ENCODE results near the gene ANAPC2. TPM values are rescaled to one million over a fixed set of nuclear protein-coding genes. Genes with fewer than 3 reads are reported as not detected.

Gene ANAPC2
- polyA plus RNA-seq, 3 donors = 29.1 to 34.5 (median 31.9) TPM

DNA sequence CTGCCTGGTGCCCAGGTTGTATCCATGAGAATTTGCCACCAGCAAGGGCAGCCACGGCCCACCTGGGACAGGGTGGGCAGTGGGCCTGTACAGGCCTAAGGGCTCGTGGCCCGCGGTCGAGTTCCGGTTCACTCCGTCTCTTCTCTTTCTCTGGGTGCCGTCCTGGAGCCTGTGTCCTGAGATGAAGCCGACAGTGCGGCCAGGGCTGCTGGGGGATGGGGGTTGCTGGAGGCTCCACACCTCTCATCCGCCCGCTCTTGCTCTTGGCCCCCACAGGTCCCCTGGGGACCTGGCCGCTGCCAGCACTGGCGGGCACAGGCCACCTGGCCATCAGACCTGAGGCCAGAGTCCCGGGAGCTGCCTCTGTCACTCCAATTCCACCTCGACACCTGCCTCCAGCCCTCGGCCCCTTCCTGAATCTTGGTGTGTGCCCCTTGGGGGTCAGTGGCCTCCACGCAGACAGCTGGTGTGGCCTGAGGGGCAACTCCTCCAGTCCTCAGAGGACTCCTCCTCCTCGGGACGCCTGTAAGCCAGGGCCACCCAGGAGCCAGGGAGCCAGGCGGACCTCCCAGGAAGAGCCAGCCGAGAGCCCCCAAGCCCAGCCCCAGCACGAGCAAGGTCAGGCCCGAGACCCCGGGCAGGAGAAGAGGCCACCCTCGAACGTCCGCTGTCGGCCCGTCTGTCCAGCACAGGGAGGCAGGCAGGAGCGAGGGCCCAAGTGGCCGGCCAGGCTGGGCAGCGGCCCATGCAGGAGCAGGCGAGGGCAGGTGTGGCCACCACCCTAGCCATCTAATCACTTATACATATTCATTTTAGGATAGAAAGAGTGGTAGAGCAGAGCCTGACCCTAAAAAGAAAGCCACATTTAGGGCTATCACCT, 23.8 kb downstream of the ANAPC2 start:
- no peak for DNase-seq (ENCODE audit: low read depth in 3 of 3, low spot score in 2 of 3)

DNA sequence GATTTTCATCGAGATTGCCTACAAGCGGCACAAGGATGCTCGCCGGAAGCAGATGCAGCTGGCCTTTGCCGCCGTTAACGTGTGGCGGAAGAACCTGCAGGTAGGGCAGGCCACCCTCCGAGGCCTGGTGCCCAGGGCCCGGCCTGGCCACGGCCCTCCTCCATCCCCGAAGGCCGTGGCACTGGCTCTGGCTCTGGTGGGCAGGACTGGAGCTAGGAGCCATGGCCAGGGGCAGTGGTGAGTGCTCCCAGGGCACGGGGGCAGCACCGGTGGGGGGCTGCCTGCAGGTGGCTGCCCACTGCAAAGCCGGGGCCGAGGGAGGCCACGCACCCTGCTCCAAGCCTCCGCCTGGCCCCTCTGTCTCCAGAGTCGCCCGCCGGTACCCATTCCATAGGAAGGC, 24.6 kb downstream of the ANAPC2 start:
- DNase-seq (ENCODE audit: low read depth in 3 of 3, low spot score in 2 of 3) = no peak

DNA sequence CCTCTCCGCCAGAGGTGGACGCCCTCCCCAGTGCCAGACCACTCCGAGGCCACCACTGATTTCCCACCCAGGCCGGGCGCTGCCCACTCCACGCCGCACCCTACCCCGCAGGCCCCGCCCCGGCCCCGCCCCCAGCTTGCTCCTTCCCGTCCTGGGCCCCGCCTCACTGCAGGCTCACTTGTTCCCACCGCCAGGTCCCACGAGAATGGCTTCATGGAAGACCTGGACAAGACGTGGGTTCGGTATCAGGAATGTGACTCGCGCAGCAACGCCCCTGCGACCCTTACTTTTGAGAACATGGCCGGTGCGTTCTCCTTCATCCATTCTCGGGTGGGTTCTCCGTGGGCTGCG, 25.0 kb downstream of the ANAPC2 start:
- no peak for DNase-seq (ENCODE audit: low read depth in 3 of 3, low spot score in 2 of 3)

DNA sequence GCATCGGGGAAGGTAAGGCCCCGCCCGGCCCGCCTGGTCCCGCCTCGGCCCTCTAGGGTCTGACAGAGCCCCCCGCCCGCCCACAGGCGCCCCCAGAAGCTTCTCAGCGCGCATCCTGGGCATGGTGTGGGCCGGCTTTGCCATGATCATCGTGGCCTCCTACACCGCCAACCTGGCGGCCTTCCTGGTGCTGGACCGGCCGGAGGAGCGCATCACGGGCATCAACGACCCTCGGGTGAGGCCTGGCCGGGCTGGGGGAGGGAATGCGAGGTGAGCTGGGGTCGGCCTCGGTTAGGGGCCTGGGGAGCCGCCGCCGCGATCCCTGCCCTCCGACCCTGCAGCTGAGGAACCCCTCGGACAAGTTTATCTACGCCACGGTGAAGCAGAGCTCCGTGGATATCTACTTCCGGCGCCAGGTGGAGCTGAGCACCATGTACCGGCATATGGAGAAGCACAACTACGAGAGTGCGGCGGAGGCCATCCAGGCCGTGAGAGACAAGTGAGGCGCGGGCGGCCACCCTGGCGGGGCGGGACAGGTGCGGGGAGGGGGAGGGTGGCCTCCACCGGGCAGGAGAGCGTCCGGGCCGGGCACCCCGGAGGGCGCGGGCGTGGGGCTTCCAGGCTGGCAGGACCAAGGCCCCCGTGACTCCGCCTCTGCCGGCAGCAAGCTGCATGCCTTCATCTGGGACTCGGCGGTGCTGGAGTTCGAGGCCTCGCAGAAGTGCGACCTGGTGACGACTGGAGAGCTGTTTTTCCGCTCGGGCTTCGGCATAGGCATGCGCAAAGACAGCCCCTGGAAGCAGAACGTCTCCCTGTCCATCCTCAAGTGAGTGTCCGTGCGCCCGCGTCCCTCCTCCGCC, 25.6 kb downstream of the ANAPC2 start:
- no peak for DNase-seq (ENCODE audit: low read depth in 3 of 3, low spot score in 2 of 3)

DNA sequence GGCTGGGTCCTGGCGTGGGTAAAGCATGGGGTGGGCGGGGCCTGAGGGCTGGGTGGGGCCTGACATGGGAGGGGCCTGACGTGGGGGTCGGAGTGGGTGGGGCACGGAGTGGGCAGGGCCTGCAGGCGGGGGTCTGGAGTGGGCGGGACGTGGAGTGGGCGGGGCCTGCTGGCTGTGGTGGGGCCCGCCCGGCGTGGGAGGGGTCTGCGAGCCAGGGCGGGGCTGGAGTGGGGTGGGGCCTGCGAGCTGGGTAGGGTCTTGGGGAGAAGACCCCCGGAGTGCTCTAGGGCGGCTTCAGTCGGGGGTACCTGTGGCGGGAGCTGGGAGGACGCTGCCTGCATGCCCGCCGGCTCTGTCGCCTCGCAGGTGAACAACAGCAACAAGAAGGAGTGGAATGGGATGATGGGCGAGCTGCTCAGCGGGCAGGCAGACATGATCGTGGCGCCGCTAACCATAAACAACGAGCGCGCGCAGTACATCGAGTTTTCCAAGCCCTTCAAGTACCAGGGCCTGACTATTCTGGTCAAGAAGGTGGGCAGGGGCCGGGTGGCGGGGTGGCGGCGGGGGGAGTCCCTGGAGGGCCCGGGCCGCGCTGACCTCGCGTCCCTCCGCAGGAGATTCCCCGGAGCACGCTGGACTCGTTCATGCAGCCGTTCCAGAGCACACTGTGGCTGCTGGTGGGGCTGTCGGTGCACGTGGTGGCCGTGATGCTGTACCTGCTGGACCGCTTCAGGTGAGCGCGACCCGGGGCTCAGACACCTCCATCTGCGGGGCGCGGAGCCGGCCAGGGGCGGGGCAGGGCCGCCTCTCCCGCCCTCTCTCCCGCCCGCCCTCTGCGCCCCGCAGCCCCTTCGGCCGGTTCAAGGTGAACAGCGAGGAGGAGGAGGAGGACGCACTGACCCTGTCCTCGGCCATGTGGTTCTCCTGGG, 26.5 kb downstream of the ANAPC2 start:
- no peak for DNase-seq (ENCODE audit: low read depth in 3 of 3, low spot score in 2 of 3)

DNA sequence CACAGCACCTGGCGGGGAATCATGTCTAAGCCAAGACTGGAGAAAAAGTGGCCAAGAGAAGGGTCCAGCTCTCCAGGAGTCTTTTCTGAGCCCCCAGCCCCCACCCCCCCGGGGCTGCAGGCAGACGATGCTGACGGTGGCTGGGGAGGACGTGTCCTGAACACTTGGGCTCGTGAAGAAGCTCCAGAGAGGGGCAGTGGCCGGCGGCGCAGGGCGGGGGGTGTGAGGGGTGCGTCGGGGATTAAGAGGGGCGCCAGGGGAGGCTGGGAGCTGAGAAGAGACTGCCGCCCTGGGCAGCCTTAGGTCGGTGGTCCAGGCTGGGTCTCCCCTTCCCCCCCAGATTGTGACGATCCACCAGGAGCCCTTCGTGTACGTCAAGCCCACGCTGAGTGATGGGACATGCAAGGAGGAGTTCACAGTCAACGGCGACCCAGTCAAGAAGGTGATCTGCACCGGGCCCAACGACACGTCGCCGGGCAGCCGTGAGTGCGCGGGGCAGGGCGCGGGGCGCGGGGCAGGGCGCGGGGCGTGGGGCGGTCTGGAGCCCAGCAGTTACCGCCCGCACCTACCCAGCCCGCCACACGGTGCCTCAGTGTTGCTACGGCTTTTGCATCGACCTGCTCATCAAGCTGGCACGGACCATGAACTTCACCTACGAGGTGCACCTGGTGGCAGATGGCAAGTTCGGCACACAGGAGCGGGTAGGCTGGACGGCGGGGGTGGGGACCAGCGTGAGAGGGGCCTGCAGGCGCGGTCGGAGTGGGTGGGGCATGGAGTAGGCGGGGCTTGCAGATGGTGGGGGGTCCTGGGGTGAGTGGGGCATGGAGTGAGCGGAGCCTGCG, 27.4 kb downstream of the ANAPC2 start:
- no peak for DNase-seq (ENCODE audit: low read depth in 3 of 3, low spot score in 2 of 3)

DNA sequence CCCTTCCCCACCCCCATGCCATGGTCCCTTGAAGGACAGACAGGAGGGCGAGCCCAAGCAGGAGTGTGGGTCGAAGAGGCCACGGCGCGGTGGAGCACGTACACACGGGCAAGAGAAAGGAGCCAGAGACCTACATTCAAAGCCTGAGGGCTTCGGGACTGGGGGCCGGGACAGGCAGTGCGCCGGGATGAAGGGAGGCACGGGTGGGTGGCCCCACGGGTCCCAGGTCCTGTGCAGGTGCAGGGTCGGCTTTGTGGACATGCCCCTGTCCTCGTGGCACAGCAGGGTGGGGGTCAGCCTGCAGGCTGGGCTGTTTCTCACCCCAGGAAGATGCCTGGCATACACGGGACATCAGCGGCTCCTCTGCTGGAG, 28.3 kb downstream of the ANAPC2 start:
- no peak for DNase-seq (ENCODE audit: low read depth in 3 of 3, low spot score in 2 of 3)

DNA sequence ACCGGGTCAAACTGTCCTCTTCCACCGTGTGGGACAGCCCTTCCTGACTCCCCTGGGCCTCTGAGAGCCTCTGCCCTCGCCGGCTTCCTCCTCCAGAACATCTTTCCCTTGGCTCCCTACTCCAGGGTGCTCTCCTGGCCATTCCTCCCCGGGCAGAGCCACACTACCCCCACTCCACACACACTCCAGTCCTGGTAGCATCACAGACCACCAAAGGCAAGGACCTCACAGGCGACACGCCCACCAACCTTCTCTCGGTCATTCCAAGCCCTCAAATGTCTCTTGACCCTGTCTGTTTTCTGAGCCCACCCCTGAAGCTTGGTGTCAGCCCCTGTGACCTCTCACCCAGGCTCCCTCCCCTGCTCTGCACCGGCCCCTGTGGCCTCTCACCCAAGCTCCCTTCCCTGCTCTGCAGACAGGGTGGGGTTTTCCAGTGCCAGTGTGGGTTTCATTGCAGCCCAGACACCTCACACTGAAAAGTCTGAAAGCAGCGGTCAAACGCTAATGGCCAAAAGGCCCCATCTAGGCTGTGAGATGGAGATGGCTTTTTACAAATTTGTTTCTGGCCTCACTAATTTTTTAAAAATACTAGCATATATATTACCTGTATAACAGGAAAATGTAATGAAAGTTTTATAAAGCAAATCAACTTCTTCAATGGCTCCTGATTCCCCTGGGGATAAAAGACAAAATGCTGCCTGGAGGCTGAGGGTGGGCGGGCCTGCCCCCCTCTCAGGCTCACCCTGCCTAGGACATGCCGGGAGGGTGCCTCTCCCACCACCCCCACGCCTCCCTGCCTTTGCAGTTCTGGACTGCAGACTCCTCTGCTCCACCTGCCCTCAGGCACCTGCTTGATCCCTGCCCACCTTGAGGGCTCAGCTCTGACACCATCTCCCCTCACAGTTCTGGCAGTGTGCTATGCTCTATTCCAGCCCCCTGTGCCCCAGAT, 29.0 kb downstream of the ANAPC2 start:
- no peak for DNase-seq (ENCODE audit: low read depth in 3 of 3, low spot score in 2 of 3)

DNA sequence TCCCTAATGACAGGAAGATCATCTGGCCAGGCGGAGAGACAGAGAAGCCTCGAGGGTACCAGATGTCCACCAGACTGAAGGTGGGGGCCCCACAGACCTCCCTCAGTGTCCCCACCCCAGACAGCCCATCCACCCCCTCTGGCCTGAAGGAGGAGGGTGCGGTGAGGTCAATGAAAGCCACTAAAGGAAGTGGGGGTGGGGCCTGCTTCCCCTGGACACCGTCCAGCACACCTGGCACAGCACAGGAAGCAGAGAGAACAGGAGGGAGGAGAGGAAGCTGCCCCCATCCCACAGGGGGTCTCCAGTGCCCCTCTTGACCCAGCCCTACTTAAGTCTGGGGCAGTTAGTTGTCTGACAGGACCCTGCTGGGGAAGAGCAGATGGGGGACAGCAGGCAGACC, 29.7 kb downstream of the ANAPC2 start:
- no peak for DNase-seq (ENCODE audit: low read depth in 3 of 3, low spot score in 2 of 3)

DNA sequence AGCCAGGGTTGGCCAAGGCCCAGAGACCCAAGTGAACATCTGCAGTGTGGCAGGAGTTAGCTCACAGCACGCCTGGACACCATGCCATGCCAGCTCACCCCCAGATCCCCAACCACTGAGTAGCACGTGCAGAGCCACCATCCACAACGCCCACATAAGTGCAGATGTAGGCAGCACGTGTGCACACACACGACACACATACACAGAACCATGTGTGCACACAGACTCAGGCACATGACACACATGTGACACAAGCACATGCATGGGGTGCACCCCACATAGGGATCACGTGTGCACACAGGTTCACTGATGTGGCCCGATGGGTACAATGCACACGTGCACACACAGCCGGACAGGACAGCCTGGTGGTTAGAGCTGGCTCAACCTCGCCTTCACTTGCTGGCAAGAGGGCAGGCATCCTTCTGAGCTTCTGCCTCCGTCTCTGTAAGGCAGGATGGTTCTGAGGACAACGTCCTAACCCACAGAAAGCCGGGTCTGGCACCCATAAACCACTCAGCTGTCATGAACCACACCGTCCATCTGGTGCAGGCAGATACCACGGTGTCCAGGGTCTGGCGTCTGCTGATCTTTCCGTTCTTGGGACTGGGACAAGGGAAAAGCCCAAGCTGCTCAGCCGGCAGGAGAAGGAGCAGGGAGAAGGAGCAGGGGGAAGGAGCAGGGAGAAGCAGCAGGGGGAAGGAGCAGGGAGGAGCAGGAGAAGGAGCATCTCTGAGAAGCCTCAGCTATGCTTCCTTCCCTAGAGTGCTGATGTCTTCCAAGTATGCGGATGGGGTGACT, 30.5 kb downstream of the ANAPC2 start:
- no peak for DNase-seq (ENCODE audit: low read depth in 3 of 3, low spot score in 2 of 3)

DNA sequence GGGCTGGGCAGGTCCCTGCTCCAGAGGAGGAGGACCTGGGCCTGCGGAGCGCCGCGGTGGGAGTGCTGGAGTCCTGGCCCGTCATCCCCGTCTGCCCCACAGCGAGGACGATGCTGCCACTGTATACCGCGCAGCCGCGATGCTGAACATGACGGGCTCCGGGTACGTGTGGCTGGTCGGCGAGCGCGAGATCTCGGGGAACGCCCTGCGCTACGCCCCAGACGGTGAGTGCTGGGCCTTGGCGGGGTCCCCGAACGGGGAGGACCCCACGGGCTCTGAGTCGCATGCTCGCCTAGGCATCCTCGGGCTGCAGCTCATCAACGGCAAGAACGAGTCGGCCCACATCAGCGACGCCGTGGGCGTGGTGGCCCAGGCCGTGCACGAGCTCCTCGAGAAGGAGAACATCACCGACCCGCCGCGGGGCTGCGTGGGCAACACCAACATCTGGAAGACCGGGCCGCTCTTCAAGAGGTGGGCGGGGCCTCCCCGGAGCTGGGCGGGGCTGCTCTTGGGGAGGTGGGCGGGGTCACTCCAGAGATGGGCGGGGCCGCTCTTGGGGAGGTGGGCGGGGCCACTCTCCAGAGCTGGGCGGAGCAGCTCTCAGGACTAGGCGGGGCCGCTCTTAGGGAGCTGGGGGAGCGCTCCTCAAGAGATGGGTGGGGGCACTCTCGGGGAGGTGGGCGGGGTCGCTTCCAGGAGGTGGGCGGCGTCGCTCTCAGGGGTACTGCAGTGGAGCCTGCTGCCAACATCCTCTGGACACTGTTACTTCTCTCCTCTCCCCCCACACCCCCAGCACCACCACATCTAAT, 31.6 kb downstream of the ANAPC2 start:
- no peak for DNase-seq (ENCODE audit: low read depth in 3 of 3, low spot score in 2 of 3)

DNA sequence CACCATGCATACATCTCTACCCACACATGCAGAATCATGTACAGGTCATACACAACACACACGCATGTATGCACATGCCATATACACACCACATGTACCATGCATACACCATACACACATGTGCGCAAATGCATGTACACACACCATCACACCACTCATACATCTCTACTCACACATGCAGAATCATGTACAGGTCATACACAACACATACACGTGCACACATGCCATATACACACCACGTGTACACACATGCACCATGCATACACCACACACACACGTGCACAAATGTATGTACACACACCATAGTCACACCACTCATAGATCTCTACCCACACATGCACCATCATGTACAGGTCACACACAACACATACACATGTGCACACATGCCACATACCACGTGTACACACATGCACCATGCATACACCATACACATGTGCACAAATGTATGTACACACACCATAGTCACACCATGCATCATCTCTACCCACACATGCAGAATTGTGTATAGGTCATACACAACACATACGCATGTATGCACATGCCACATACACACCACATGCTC, 35.4 kb downstream of the ANAPC2 start:
- no peak for DNase-seq (ENCODE audit: low read depth in 3 of 3, low spot score in 2 of 3)

DNA sequence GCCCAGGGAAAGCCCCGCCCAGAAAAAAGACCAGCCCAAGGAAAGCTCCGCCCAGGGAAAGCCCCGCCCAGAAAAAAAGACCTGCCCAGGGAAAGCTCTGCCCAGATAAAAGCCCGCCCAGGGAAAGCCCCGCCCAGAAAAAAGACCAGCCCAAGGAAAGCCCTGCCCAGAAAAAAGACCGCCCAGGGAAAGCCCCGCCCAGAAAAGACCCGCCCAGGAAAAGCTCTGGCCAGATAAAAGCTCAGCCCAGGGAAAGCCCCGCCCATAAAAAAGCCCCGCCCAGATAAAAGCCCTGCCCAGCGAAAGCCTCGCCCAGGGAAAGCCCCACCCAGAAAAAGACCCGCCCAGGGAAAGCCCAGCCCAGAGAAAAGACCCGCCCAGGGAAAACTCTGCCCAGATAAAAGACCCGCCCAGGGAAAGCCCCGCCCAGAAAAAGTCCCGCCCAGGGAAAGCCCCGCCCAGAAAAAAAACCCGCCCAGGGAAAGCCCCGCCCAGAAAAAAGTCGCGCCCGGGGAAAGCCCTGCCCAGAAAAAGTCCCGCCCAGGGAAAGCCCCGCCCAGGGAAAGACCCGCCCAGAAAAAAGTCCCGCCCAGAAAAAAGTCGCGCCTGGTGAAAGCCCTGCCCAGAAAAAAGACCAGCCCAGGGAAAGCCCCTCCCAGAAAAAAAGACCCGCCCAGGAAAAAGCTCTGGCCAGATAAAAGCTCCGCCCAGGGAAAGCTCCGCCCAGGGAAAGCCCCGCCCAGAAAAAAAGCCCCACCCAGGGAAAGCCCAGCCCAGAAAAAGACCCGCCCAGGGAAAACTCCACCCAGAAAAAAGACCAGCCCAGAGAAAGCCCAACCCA, 37.5 kb downstream of the ANAPC2 start:
- DNase-seq (ENCODE audit: low read depth in 3 of 3, low spot score in 2 of 3) = no peak

DNA sequence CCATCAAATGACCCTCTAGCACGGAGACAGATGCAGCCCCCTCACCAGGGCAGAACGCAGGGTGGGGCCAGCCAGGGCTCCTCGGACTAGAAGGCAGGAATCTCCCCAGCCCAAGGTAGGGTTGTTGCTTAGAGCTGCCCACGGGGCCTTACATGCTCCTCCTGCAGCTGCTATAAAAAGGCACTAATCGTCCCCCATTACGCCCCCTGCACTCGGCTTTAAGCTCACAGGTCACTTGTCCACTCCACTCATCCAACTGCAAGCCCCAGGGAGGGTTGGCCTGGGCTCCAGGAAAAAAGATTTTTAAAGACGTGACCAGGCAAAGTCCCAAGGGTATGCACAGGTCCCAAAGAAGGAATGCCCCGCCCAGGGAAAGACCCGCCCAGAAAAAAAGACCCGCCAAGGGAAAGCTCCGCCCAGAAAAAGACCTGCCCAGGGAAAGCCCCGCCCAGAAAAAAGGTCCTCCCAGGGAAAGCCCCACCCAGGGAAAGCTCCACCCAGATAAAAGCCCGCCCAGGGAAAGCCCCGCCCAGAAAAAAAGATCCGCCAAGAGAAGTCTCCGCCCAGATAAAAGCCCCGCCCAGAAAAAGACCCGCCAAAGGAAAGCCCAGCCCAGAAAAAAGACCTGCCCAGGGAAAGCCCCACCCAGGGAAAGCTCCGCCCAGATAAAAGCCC, 38.3 kb downstream of the ANAPC2 start:
- DNase-seq (ENCODE audit: low read depth in 3 of 3, low spot score in 2 of 3) = no peak

DNA sequence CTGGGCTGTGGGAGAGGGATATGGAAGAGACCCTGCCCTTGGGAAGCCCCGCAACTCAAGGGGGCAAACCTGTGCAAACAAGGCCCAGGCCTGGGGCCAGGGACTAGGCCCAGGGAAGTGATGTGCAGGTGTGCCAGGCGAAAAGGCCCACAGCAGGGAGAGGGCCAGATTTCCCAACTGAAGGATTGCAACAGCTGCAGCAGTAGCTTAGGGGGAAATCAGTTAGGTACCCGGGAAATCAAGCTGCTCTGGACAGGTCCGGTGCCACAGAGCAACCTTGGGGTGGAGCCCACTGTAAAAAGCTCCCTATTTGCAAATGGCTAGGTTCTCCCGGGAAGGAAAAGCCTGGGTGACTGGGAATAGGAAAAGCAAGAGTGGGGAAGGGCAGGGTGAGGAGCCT, 39.0 kb downstream of the ANAPC2 start:
- DNase-seq (ENCODE audit: low read depth in 3 of 3, low spot score in 2 of 3) = no peak

All from right renal cortex interstitium (tissue), 3 donors.